ENCODE results near the gene DAGLB. TPM values are rescaled to one million over a fixed set of nuclear protein-coding genes. Genes with fewer than 3 reads are reported as not detected.
"Not testable (repeated sequence)": the region's sequence is repeated elsewhere in the genome, so short reads cannot be mapped to it uniquely, and the experiment has no call there.

Gene DAGLB
- total RNA-seq, 4 donors from 2014 or later: 9.8 to 14.6 (median 12.0) TPM

- Histone ChIP-seq H3K27ac (replicated peaks in 1 of 4) (peak overlapping the region; percentile 25 to 62 (median 59)), H3K9me3 (no peaks in the 10 kb centered on the region), H3K4me1 (peaks cover 65 to 69% (median 68%) of the 10 kb centered on the region in 4 donors), H3K27me3 (no peaks in the 10 kb centered on the region), H3K36me3 (peaks cover 30 to 53% (median 39%) of the 10 kb centered on the region in 4 donors), H3K4me3 (peak overlapping the region in 3 of 4 donors; percentile 3 to 28 (median 24))
- intact Hi-C loops (cut with DNase I): no loop called here
- no peak for DNase-seq (ENCODE audit: extremely low spot score)
- TF ChIP-seq POLR2AphosphoS5 (IDR thresholded peaks at IDR 0.05): peak in 1 of 2 donors; percentile 7
- no peak for TF ChIP-seq POLR2A (IDR thresholded peaks at IDR 0.05; ENCODE audit: low read depth)
- TF ChIP-seq CTCF (IDR thresholded peaks at IDR 0.05): no peak
- TF ChIP-seq EP300 (IDR thresholded peaks at IDR 0.05): no peak
- 35% methylated on average over 11 of the region's 12 CpGs for WGBS
Measured at GRCh38 chr7:6398943-6399342, 48.8 kb downstream of the DAGLB start.

GRCh38 chr7:6397759-6398495 lies 49.8 kb downstream of the DAGLB start:
- H3K9me3 ChIP-seq; H3K27me3 ChIP-seq; intact Hi-C loops (cut with DNase I); DNase-seq (ENCODE audit: extremely low spot score): not testable (repeated sequence)
- WGBS: 69% methylated on average over 15 of the region's 15 CpGs
- Histone ChIP-seq H3K4me1 (peaks cover 75 to 79% (median 78%) of the 10 kb centered on the region in 4 donors), H3K4me3 (peak overlapping the region in 1 of 4 donors; percentile 28), H3K27ac (replicated peaks in 1 of 4) (peak overlapping the region in 3 of 4 donors; percentile 58 to 62 (median 60)), H3K36me3 (peaks cover 20 to 45% (median 32%) of the 10 kb centered on the region in 4 donors)

- Histone ChIP-seq H3K9me3 (no peaks in the 10 kb centered on the region), H3K4me3 (no peak overlapping the region), H3K27ac (replicated peaks in 1 of 4) (peak overlapping the region; percentile 22 to 56 (median 44)), H3K27me3 (no peaks in the 10 kb centered on the region), H3K4me1 (peaks cover 84 to 93% (median 89%) of the 10 kb centered on the region in 4 donors), H3K36me3 (peaks cover 4 to 45% (median 25%) of the 10 kb centered on the region in 4 donors)
- intact Hi-C loops (cut with DNase I): no loop called here
- no peak for DNase-seq (ENCODE audit: extremely low spot score)
- 70% methylated on average over 23 of the region's 23 CpGs for WGBS
- no peak for TF ChIP-seq EP300 (IDR thresholded peaks at IDR 0.05)
- TF ChIP-seq POLR2AphosphoS5 (IDR thresholded peaks at IDR 0.05): no peak
- TF ChIP-seq CTCF (IDR thresholded peaks at IDR 0.05): no peak
- no peak for TF ChIP-seq POLR2A (IDR thresholded peaks at IDR 0.05; ENCODE audit: low read depth)
Measured at GRCh38 chr7:6395898-6396595, 51.7 kb downstream of the DAGLB start.

- H3K36me3 ChIP-seq: peaks cover 0 to 54% (median 30%) of the 10 kb centered on the region in 4 donors
- TF ChIP-seq CTCF (IDR thresholded peaks at IDR 0.05) (no peak), POLR2A (IDR thresholded peaks at IDR 0.05; ENCODE audit: low read depth) (no peak), POLR2AphosphoS5 (IDR thresholded peaks at IDR 0.05) (no peak), EP300 (IDR thresholded peaks at IDR 0.05) (no peak)
- H3K4me1 ChIP-seq: peaks cover 66 to 81% (median 72%) of the 10 kb centered on the region in 4 donors
- 94% methylated on average over 6 of the region's 6 CpGs for WGBS
- no peak for DNase-seq (ENCODE audit: extremely low spot score)
- H3K9me3 ChIP-seq: no peaks in the 10 kb centered on the region
- intact Hi-C loops (cut with DNase I): no loop called here
- H3K27me3 ChIP-seq: no peaks in the 10 kb centered on the region
- peak overlapping the region; percentile 41 to 75 (median 56) for H3K27ac ChIP-seq (replicated peaks in 1 of 4)
- no peak overlapping the region for H3K4me3 ChIP-seq
Measured at GRCh38 chr7:6394114-6394513, 53.6 kb downstream of the DAGLB start.

GRCh38 chr7:6393667-6394056 lies 54.1 kb downstream of the DAGLB start:
- no peak for DNase-seq (ENCODE audit: extremely low spot score)
- TF ChIP-seq CTCF (IDR thresholded peaks at IDR 0.05) (no peak), POLR2AphosphoS5 (IDR thresholded peaks at IDR 0.05) (peak in 1 of 2 donors; percentile 2)
- intact Hi-C loops (cut with DNase I): no loop called here
- H3K36me3 ChIP-seq: peaks cover 3 to 58% (median 35%) of the 10 kb centered on the region in 4 donors
- no peaks in the 10 kb centered on the region for H3K27me3 ChIP-seq
- peaks cover 61 to 76% (median 67%) of the 10 kb centered on the region in 4 donors for H3K4me1 ChIP-seq
- H3K4me3 ChIP-seq: no peak overlapping the region
- H3K27ac ChIP-seq (replicated peaks in 1 of 4): peak overlapping the region; percentile 41 to 75 (median 56)
- 88% methylated on average over 3 of the region's 3 CpGs for WGBS
- no peaks in the 10 kb centered on the region for H3K9me3 ChIP-seq
